ENCODE data around the gene C2CD2L. TPM values are rescaled to one million over a fixed set of nuclear protein-coding genes. Genes with fewer than 3 reads are reported as not detected.

C2CD2L gene
- total and polyA plus RNA-seq, 2 donors (not counting 3 experiments of a cell fraction or from before 2014, with no cell fraction given), result 9.1 to 10.4 TPM

GRCh38 chr11:119077839-119078238 lies 29.3 kb upstream of the C2CD2L start:
- Histone ChIP-seq H3K4me3 (replicated peaks in 1 of 3; ENCODE audit: insufficient read depth in 1 of 3, low read depth in 1 of 3, low read length in 3 of 3) (no peak overlapping the region), H3K27ac (ENCODE audit: insufficient read depth, low read depth, low read length) (no peak overlapping the region), H3K4me1 (ENCODE audit: control insufficient read depth, extremely low read depth, insufficient read depth, low read length) (no peaks in the 10 kb centered on the region), H3K9me3 (replicated peaks; ENCODE audit: control insufficient read depth, insufficient read depth, low read length) (no peaks in the 10 kb centered on the region), H3K4me2 (ENCODE audit: insufficient read depth, low read length) (no peak overlapping the region), H3K79me2 (ENCODE audit: control insufficient read depth, insufficient read depth, low read length) (no peaks in the 10 kb centered on the region), H3K9me1 (replicated peaks; ENCODE audit: control insufficient read depth, extremely low read depth, insufficient read depth, low read length) (no peaks in the 10 kb centered on the region), H2AFZ (ENCODE audit: low read depth, low read length) (no peak overlapping the region), H3K36me3 (ENCODE audit: control insufficient read depth in 2 of 2, extremely low read depth in 1 of 2, insufficient read depth in 2 of 2, low read length in 2 of 2) (peaks cover 20 to 52% of the 10 kb centered on the region in 2 experiments), H3K27me3 (ENCODE audit: control insufficient read depth in 2 of 2, insufficient read depth in 2 of 2, low read length in 2 of 2) (no peaks in the 10 kb centered on the region), H4K20me1 (replicated peaks; ENCODE audit: control insufficient read depth, extremely low read depth, insufficient read depth, low read length) (no peaks in the 10 kb centered on the region), H3K9ac (replicated peaks; ENCODE audit: extremely low read depth, insufficient read depth, low read length) (no peak overlapping the region)
- ChIA-PET CTCF (interaction anchor here (1.8 kb wide), 1 partner anchor 10 kb away, joined by 6 read pairs; the partner anchor contains the start of gene VPS11), POLR2A (no interaction called here)
- intact Hi-C loops (cut with micrococcal nuclease), result no loop called here
- dilution Hi-C loops (cut with MboI; ENCODE audit: extremely low pct_ligation_motif_present, low sequenced_read_pairs), result no loop called here
- FAIRE-seq (no peak), DNase-seq (ENCODE audit: low read depth, low spot score) (no peak)
- BruUV-seq (replicated peaks), result no TSS peak
- TF ChIP-seq CTCF (IDR thresholded peaks at IDR 0.05; ENCODE audit: extremely low read depth in 1 of 2, insufficient read depth in 1 of 2, low read depth in 1 of 2, low read length in 2 of 2) (no peak), EZH2 (IDR thresholded peaks at IDR 0.05; ENCODE audit: borderline replicate concordance, low read depth, low read length, severe bottlenecking) (no peak), JUN (IDR thresholded peaks at IDR 0.05; ENCODE audit: borderline replicate concordance, insufficient read depth, insufficient read length, low read depth) (no peak), POLR2AphosphoS5 (IDR thresholded peaks at IDR 0.05; ENCODE audit: insufficient read depth, low read depth, low read length) (no peak), GATA2 (IDR thresholded peaks at IDR 0.05; ENCODE audit: insufficient read depth, insufficient read length, low read depth, low read length) (no peak), POLR2A (IDR thresholded peaks at IDR 0.05; ENCODE audit: low read depth, low read length) (no peak), MYC (IDR thresholded peaks at IDR 0.05; ENCODE audit: low read depth, low read length) (no peak), MAX (IDR thresholded peaks at IDR 0.05; ENCODE audit: insufficient read depth, insufficient read length) (no peak), FOS (IDR thresholded peaks at IDR 0.05; ENCODE audit: borderline replicate concordance, insufficient read depth, low read length) (no peak)
